ENCODE measurements around the gene PER3. TPM values are rescaled to one million over a fixed set of nuclear protein-coding genes. Genes with fewer than 3 reads are reported as not detected.
A peak's percentile ranks its signal among the peaks of the same experiment; 100 is the strongest.

Gene PER3
- total and polyA plus RNA-seq, 2 donors = 16.2 to 19.2 TPM

DNA sequence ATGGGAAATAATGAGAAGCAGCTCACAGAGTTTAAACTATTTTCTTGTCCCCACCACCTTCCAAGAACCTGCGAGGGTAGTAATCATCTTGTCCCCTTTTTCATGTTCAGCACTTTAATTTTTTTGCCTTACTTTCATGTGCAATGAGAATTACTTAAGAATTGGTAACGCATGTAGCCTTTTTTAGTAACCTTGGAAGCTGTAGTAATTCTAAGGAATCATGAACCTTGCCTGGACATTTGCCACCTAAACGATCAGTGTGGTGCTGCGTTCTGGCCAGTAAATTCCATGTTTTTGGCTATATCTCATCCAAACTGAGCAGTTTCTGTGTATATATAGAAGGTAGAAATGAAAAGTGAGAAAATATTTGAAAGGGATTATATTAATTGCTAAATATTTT, 16.9 kb upstream of the PER3 start:
- DNase-seq (ENCODE audit: extremely low spot score) = no peak
- Histone ChIP-seq H3K4me1 (ENCODE audit: insufficient read depth) (no peaks in the 10 kb centered on the region), H3K4me3 (ENCODE audit: low read depth, low read length) (no peak overlapping the region), H3K36me3 (ENCODE audit: insufficient read depth) (no peaks in the 10 kb centered on the region), H3K27ac (ENCODE audit: low read depth) (no peak overlapping the region)
- 82% methylated on average over 4 of the region's 4 CpGs for WGBS

GRCh38 chr1:7768583-7768982, 15.5 kb upstream of the PER3 start:
- no peak overlapping the region for H3K4me3 ChIP-seq (ENCODE audit: low read depth, low read length)
- H3K27ac ChIP-seq (ENCODE audit: low read depth) = no peak overlapping the region
- H3K36me3 ChIP-seq (ENCODE audit: insufficient read depth) = no peaks in the 10 kb centered on the region
- no peaks in the 10 kb centered on the region for H3K4me1 ChIP-seq (ENCODE audit: insufficient read depth)
- 64% methylated on average over 2 of the region's 2 CpGs for WGBS
- no peak for DNase-seq (ENCODE audit: extremely low spot score)

GRCh38 chr1:7769673-7770412, 14.2 kb upstream of the PER3 start:
- no peak overlapping the region for H3K4me3 ChIP-seq (ENCODE audit: low read depth, low read length)
- no peaks in the 10 kb centered on the region for H3K4me1 ChIP-seq (ENCODE audit: insufficient read depth)
- no peak for DNase-seq (ENCODE audit: extremely low spot score)
- H3K27ac ChIP-seq (ENCODE audit: low read depth) = no peak overlapping the region
- no peaks in the 10 kb centered on the region for H3K36me3 ChIP-seq (ENCODE audit: insufficient read depth)
- WGBS = 84% methylated on average over 12 of the region's 12 CpGs

DNA sequence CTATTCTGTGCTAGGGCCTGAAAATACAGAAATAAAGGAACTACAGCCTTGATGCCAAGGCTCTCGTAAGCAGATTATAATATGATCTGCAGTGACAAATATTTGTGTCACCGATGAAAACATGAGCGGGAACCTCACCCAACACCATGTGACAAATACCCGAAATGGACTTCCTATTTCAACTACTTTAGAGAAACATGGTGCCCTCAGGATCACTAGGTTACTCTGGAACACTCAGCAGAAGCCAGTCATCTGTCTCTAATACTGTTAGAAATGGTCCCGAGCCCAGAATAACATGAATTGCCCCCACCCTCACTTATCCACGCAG, 13.5 kb upstream of the PER3 start:
- H3K4me1 ChIP-seq (ENCODE audit: insufficient read depth) = no peaks in the 10 kb centered on the region
- WGBS = 22% methylated on average over 6 of the region's 6 CpGs

DNA sequence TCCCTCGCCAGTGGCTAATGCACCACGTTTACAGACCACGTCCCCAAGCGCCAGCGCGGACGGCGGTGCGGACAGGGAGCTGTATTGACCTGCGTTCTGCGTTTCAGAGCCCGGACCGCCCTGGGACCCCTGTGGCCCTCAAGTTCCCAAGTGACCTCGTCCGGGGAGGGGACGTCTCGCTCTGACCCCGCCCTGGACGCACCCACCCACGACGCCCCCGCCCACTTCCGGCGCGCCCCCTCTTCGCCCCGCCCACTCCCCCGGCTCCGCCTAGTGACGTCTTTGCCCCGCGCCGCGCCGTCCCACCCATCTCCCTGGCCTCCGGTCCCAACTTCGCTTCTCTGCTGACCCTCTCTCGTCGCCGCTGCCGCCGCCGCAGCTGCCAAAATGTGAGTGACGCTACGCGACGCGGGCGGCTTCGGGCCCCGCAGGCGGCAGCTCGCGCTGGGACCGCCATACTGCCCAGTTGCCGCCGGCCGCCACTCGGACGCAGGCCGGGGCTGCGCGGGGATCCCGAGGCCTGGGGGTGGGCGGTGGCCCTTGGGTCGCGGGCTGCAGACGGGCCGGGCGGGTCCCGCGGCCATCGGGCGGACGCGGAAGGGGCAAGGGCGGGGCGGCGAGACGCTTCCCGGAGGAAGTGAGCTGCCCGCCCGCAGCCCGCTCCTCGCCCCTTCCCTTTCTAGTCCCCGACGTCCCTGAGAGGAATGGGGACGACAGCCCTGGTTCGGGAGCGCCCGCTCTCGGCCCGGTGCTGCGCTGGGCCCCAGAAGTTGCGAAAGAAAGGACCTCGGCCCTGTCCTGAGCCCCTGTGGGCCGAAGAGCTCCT, 12.9 kb upstream of the PER3 start, which contains the start of gene VAMP3:
TSS of gene VAMP3 (plus strand) at position 300 of the 826 bp plus-strand sequence. CDS start at position 388, 88 bp downstream.
- H3K4me3 ChIP-seq (ENCODE audit: low read depth, low read length) = peak within 1 kb of the TSS; percentile 98
- H3K36me3 ChIP-seq (ENCODE audit: insufficient read depth) = no peaks in the 10 kb centered on the region
- DNase-seq (ENCODE audit: extremely low spot score) = peak; percentile 46
- no peaks in the 10 kb centered on the region for H3K4me1 ChIP-seq (ENCODE audit: insufficient read depth)
- under 1% methylated on average over 97 of the region's 97 CpGs for WGBS
- peak within 1 kb of the TSS; percentile 95 for H3K27ac ChIP-seq (ENCODE audit: low read depth)

More for the DNA sequence above, 13.5 kb upstream of the PER3 start:
- peak overlapping the region; percentile 98 for H3K4me3 ChIP-seq (ENCODE audit: low read depth, low read length)
- H3K36me3 ChIP-seq (ENCODE audit: insufficient read depth) = no peaks in the 10 kb centered on the region
- H3K27ac ChIP-seq (ENCODE audit: low read depth) = no peak overlapping the region
- DNase-seq (ENCODE audit: extremely low spot score) = no peak

DNA sequence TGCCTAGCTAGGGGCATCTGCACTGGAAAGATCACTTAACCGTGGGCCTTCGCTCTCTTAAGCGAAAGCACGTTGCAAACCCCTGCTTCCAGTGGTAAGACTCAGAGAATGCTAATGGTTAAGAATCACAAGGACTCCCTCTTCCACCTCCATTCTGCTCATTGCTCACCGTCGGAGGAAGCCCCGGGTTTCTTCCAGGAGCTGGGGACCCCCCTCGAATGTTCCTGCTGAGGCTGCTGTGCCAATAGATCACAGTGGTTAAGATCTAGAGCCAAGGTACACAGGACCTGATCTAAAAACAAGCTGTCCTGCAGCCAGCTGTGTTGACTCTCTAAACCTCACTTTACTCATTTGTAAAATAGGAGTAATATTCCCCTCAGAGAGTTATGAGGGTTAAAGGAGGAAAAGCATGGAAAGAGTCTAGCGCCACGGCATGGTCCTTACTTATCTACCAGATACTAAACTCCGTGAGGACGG, 12.2 kb upstream of the PER3 start:
- no peaks in the 10 kb centered on the region for H3K36me3 ChIP-seq (ENCODE audit: insufficient read depth)
- peak overlapping the region; percentile 98 for H3K4me3 ChIP-seq (ENCODE audit: low read depth, low read length)
- no peaks in the 10 kb centered on the region for H3K4me1 ChIP-seq (ENCODE audit: insufficient read depth)
- no peak for DNase-seq (ENCODE audit: extremely low spot score)
- 17% methylated on average over 12 of the region's 12 CpGs for WGBS
- H3K27ac ChIP-seq (ENCODE audit: low read depth) = peak overlapping the region; percentile 95

DNA sequence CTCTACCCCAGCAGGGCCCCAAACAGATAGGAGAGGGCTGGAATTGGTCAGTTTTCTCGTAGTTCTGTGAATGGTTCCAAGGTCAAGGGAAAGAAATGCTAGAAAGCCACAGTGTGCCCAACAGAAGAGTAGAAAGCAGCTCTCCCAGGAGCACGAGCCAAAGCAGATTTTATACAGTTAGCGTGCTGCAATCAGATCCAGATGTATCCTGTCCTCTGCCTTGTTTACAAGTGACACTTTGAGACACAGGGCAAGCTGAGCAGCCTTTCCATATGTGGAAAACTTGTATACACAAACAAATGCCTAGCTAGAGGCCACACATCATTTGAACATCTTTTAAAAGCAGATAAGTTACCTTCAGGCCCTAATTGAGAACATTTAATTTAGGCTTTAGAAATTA, 6.5 kb upstream of the PER3 start:
- H3K4me3 ChIP-seq (ENCODE audit: low read depth, low read length) = no peak overlapping the region
- WGBS = 60% methylated on average over 3 of the region's 3 CpGs
- H3K27ac ChIP-seq (ENCODE audit: low read depth) = no peak overlapping the region
- H3K4me1 ChIP-seq (ENCODE audit: insufficient read depth) = no peaks in the 10 kb centered on the region
- H3K36me3 ChIP-seq (ENCODE audit: insufficient read depth) = peaks cover 3% of the 10 kb centered on the region
- no peak for DNase-seq (ENCODE audit: extremely low spot score)

DNA sequence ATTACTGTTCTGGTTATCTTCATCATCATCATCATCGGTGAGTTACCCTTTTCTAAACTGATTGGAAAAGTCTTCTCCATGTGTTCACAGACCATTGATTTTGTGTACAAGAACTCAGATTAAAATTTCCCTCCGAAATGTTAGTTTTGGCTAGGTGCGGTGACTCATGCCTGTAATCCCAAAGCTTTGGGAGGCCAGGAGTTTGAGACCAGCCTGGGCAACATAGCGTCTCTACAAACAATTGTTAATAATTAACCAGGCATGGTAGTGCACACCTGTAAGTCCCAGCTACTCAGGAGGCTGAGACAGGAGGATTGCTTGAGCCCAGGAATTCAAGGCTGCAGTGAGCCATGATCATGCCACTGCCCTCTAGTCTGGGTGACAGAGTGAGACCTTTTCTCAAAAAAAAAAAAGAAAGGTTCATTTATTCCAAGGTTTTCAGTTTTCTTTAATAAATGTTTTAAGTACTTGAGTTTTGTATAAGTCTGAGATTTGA, 5.9 kb upstream of the PER3 start:
- Histone ChIP-seq H3K27ac (ENCODE audit: low read depth) (no peak overlapping the region), H3K4me3 (ENCODE audit: low read depth, low read length) (no peak overlapping the region), H3K36me3 (ENCODE audit: insufficient read depth) (peaks cover 3% of the 10 kb centered on the region), H3K4me1 (ENCODE audit: insufficient read depth) (no peaks in the 10 kb centered on the region)
- DNase-seq (ENCODE audit: extremely low spot score) = no peak
- 75% methylated on average over 4 of the region's 4 CpGs for WGBS

DNA sequence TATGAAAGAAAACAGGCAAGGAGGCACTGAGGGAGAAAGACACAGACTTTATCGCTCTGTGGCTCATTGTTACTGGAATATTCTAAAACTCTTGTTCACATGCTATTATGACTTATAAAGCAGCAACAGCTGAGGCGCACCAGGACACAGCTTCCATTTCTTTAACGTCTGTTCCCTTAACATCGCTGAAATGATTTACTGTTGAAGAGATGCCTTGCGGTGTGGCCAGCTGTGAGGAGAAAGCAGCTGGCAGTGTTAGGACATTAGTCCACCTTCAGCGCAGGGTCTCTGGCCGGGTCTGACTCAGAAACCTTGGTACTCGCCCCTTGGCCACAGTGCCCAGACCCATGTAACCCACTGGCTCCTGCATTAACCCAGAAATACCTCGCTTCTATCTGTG, 3.1 kb upstream of the PER3 start:
- peaks cover 3% of the 10 kb centered on the region for H3K36me3 ChIP-seq (ENCODE audit: insufficient read depth)
- DNase-seq (ENCODE audit: extremely low spot score) = no peak
- 91% methylated on average over 9 of the region's 9 CpGs for WGBS
- H3K4me3 ChIP-seq (ENCODE audit: low read depth, low read length) = no peak overlapping the region
- H3K4me1 ChIP-seq (ENCODE audit: insufficient read depth) = peaks cover 3% of the 10 kb centered on the region
- no peak overlapping the region for H3K27ac ChIP-seq (ENCODE audit: low read depth)

GRCh38 chr1:7781501-7781900, 2.6 kb upstream of the PER3 start:
- H3K36me3 ChIP-seq (ENCODE audit: insufficient read depth) = peaks cover 3% of the 10 kb centered on the region
- H3K4me1 ChIP-seq (ENCODE audit: insufficient read depth) = peaks cover 3% of the 10 kb centered on the region
- no peak overlapping the region for H3K27ac ChIP-seq (ENCODE audit: low read depth)
- no peak overlapping the region for H3K4me3 ChIP-seq (ENCODE audit: low read depth, low read length)
- 74% methylated on average over 7 of the region's 7 CpGs for WGBS
- no peak for DNase-seq (ENCODE audit: extremely low spot score)

- no peak overlapping the region for H3K27ac ChIP-seq (ENCODE audit: low read depth)
- WGBS = 82% methylated on average over 16 of the region's 16 CpGs
Measured at GRCh38 chr1:7781923-7782495, 2.1 kb upstream of the PER3 start.

GRCh38 chr1:7783178-7783711, 846 bp upstream of the PER3 start:
- no peak for DNase-seq (ENCODE audit: extremely low spot score)
- peak overlapping the region; percentile 69 for H3K27ac ChIP-seq (ENCODE audit: low read depth)
- peaks cover 3% of the 10 kb centered on the region for H3K4me1 ChIP-seq (ENCODE audit: insufficient read depth)
- H3K36me3 ChIP-seq (ENCODE audit: insufficient read depth) = peaks cover 6% of the 10 kb centered on the region
- 2% methylated on average over 28 of the region's 34 CpGs for WGBS
- H3K4me3 ChIP-seq (ENCODE audit: low read depth, low read length) = peak overlapping the region; percentile 43

More at GRCh38 chr1:7781923-7782495, 2.1 kb upstream of the PER3 start:
- Histone ChIP-seq H3K4me1 (ENCODE audit: insufficient read depth) (peaks cover 3% of the 10 kb centered on the region), H3K4me3 (ENCODE audit: low read depth, low read length) (no peak overlapping the region), H3K36me3 (ENCODE audit: insufficient read depth) (peaks cover 3% of the 10 kb centered on the region)
- no peak for DNase-seq (ENCODE audit: extremely low spot score)

- Histone ChIP-seq H3K4me3 (ENCODE audit: low read depth, low read length) (peak overlapping the region; percentile 68), H3K4me1 (ENCODE audit: insufficient read depth) (peaks cover 3% of the 10 kb centered on the region), H3K27ac (ENCODE audit: low read depth) (peak overlapping the region; percentile 66), H3K36me3 (ENCODE audit: insufficient read depth) (peaks cover 6% of the 10 kb centered on the region)
- no peak for DNase-seq (ENCODE audit: extremely low spot score)
- 31% methylated on average over 52 of the region's 52 CpGs for WGBS
Measured at GRCh38 chr1:7784492-7785071, 491 bp downstream of the PER3 start.
